ENCODE results near the gene FGF22. TPM values are rescaled to one million over a fixed set of nuclear protein-coding genes. Genes with fewer than 3 reads are reported as not detected.

The FGF22 gene
- total RNA-seq, 1 donor from 2014 or later, result 0.73 TPM

- intact Hi-C loops (cut with micrococcal nuclease), result no loop called here
- Mint-ChIP-seq H3K36me3 (ENCODE audit: low read depth) (peaks cover 1% of the 10 kb centered on the region), H3K27ac (no peak overlapping the region), H3K4me3 (no peak overlapping the region), H3K4me1 (peaks cover 16% of the 10 kb centered on the region), H3K9me3 (no peaks in the 10 kb centered on the region), H3K27me3 (peaks cover 16% of the 10 kb centered on the region)
- TF ChIP-seq CTCF (IDR thresholded peaks at IDR 0.05), result no peak
- ChIA-PET CTCF (interaction anchor here (1.4 kb wide), 1 partner anchor 57 kb away, joined by 4 read pairs; no protein-coding TSS in a partner anchor), POLR2A (no interaction called here)
- no peak for ATAC-seq (ENCODE audit: low read depth)
- no peak for DNase-seq
Measured at GRCh38 chr19:677201-677600, 37.5 kb downstream of the FGF22 start.

GRCh38 chr19:677601-678436, 38.1 kb downstream of the FGF22 start:
- Mint-ChIP-seq H3K27me3 (peaks cover 16% of the 10 kb centered on the region), H3K4me3 (no peak overlapping the region), H3K4me1 (peaks cover 16% of the 10 kb centered on the region), H3K27ac (no peak overlapping the region), H3K36me3 (ENCODE audit: low read depth) (peaks cover 1% of the 10 kb centered on the region), H3K9me3 (no peaks in the 10 kb centered on the region)
- no peak for TF ChIP-seq CTCF (IDR thresholded peaks at IDR 0.05)
- DNase-seq, result no peak
- CTCF ChIA-PET, result interaction anchor here (1.4 kb wide), 1 partner anchor 56 kb away, joined by 4 read pairs; no protein-coding TSS in a partner anchor
- POLR2A ChIA-PET, result interaction anchor here (0.7 to 3.3 kb wide), 3 partner anchors 11 to 18 kb away, joined by 7 to 29 read pairs (median 7); partner anchors contain the start of genes PRSS57 and RNF126
- ATAC-seq (ENCODE audit: low read depth), result no peak
- intact Hi-C loops (cut with micrococcal nuclease), result no loop called here

GRCh38 chr19:678791-679388, 39.2 kb downstream of the FGF22 start:
- DNase-seq (no peak), ATAC-seq (ENCODE audit: low read depth) (no peak)
- Mint-ChIP-seq H3K27me3 (peaks cover 12% of the 10 kb centered on the region), H3K27ac (no peak overlapping the region), H3K4me3 (peak overlapping the region; percentile 75), H3K9me3 (no peaks in the 10 kb centered on the region), H3K36me3 (ENCODE audit: low read depth) (peaks cover 1% of the 10 kb centered on the region), H3K4me1 (peaks cover 16% of the 10 kb centered on the region)
- intact Hi-C loops (cut with micrococcal nuclease), result no loop called here
- ChIA-PET CTCF (interaction anchor here (1.5 to 1.8 kb wide), 2 partner anchors 9 to 15 kb away, joined by 4 to 11 read pairs; partner anchors contain the start of gene RNF126), POLR2A (interaction anchor here (0.6 to 3.3 kb wide), 4 partner anchors 16 to 227 kb away, joined by 3 to 29 read pairs (median 6); partner anchors contain the start of genes POLRMT, PTBP1 and RNF126)
- no peak for TF ChIP-seq CTCF (IDR thresholded peaks at IDR 0.05)

- Mint-ChIP-seq H3K27me3 (peaks cover 11% of the 10 kb centered on the region), H3K36me3 (ENCODE audit: low read depth) (peaks cover 1% of the 10 kb centered on the region), H3K4me1 (peaks cover 16% of the 10 kb centered on the region), H3K4me3 (peak overlapping the region; percentile 75), H3K27ac (no peak overlapping the region), H3K9me3 (no peaks in the 10 kb centered on the region)
- intact Hi-C loops (cut with micrococcal nuclease), result loop anchor here (1.0 to 10.0 kb wide), 7 partner anchors 16 to 725 kb away; partner anchors contain the start of genes BSG, DAZAP1, GAMT and POLRMT
- peak; percentile 37 for DNase-seq
- no peak for TF ChIP-seq CTCF (IDR thresholded peaks at IDR 0.05)
- ATAC-seq (ENCODE audit: low read depth), result no peak
- POLR2A ChIA-PET, result interaction anchor here (0.6 to 3.3 kb wide), 6 partner anchors 11 to 226 kb away, joined by 3 to 29 read pairs (median 6); partner anchors contain the start of genes POLRMT, PTBP1 and RNF126
- CTCF ChIA-PET, result interaction anchor here (1.3 to 1.8 kb wide), 4 partner anchors 9 to 54 kb away, joined by 3 to 11 read pairs (median 4); partner anchors contain the start of gene RNF126
Measured at GRCh38 chr19:679418-680286, 40.0 kb downstream of the FGF22 start.
